ENCODE data around the gene RCOR1. TPM values are rescaled to one million over a fixed set of nuclear protein-coding genes. Genes with fewer than 3 reads are reported as not detected.

Gene RCOR1
- total and polyA plus RNA-seq, 9 donors, result 7.2 to 22.3 (median 18.3) TPM

GRCh38 chr14:102584871-102585869, 7.3 kb upstream of the RCOR1 start:
- Histone ChIP-seq H3K27me3 (no peaks in the 10 kb centered on the region), H3K27ac (no peak overlapping the region), H3K4me3 (no peak overlapping the region), H3K9me3 (no peaks in the 10 kb centered on the region), H3K4me1 (ENCODE audit: insufficient read depth) (no peaks in the 10 kb centered on the region), H3K36me3 (no peaks in the 10 kb centered on the region)
- intact Hi-C loops (cut with DNase I), result no loop called here
- TF ChIP-seq CTCF (IDR thresholded peaks at IDR 0.05) (no peak), EP300 (IDR thresholded peaks at IDR 0.05) (no peak), POLR2A (IDR thresholded peaks at IDR 0.05) (no peak)
- whole genome bisulfite sequencing, 3 donors, result 66 to 72% (median 71%) methylated on average over 24 of the region's 24 CpGs
- no peak for DNase-seq

- TF ChIP-seq EP300 (IDR thresholded peaks at IDR 0.05) (no peak), POLR2A (IDR thresholded peaks at IDR 0.05) (no peak), CTCF (IDR thresholded peaks at IDR 0.05) (no peak)
- peaks cover 5% of the 10 kb centered on the region for H3K4me1 ChIP-seq (ENCODE audit: insufficient read depth)
- no peaks in the 10 kb centered on the region for H3K9me3 ChIP-seq
- no peak for DNase-seq
- 69 to 76% (median 74%) methylated on average over 5 of the region's 5 CpGs for WGBS, 3 donors
- no peak overlapping the region for H3K27ac ChIP-seq
- intact Hi-C loops (cut with DNase I), result no loop called here
- no peaks in the 10 kb centered on the region for H3K36me3 ChIP-seq
- H3K4me3 ChIP-seq, result no peak overlapping the region
- no peaks in the 10 kb centered on the region for H3K27me3 ChIP-seq
Measured at GRCh38 chr14:102586420-102587104, 5.9 kb upstream of the RCOR1 start.

- intact Hi-C loops (cut with DNase I), result no loop called here
- 47 to 52% (median 50%) methylated on average over 3 of the region's 3 CpGs for WGBS, 3 donors
- H3K9me3 ChIP-seq, result no peaks in the 10 kb centered on the region
- no peaks in the 10 kb centered on the region for H3K36me3 ChIP-seq
- H3K27me3 ChIP-seq, result no peaks in the 10 kb centered on the region
- DNase-seq, result no peak
- H3K4me1 ChIP-seq (ENCODE audit: insufficient read depth), result peaks cover 7% of the 10 kb centered on the region
- H3K4me3 ChIP-seq, result no peak overlapping the region
- H3K27ac ChIP-seq, result no peak overlapping the region
- TF ChIP-seq CTCF (IDR thresholded peaks at IDR 0.05) (no peak), POLR2A (IDR thresholded peaks at IDR 0.05) (no peak), EP300 (IDR thresholded peaks at IDR 0.05) (no peak)
Measured at GRCh38 chr14:102588821-102589220, 3.6 kb upstream of the RCOR1 start.

GRCh38 chr14:102589761-102590290, 2.6 kb upstream of the RCOR1 start:
- no peaks in the 10 kb centered on the region for H3K9me3 ChIP-seq
- H3K27me3 ChIP-seq, result no peaks in the 10 kb centered on the region
- no peak for TF ChIP-seq EP300 (IDR thresholded peaks at IDR 0.05)
- TF ChIP-seq CTCF (IDR thresholded peaks at IDR 0.05), result no peak
- no peak for TF ChIP-seq POLR2A (IDR thresholded peaks at IDR 0.05)
- peak overlapping the region in 1 of 2 donors; percentile 29 for H3K27ac ChIP-seq
- no peak overlapping the region for H3K4me3 ChIP-seq
- no peaks in the 10 kb centered on the region for H3K36me3 ChIP-seq
- peaks cover 7% of the 10 kb centered on the region for H3K4me1 ChIP-seq (ENCODE audit: insufficient read depth)
- 40 to 60% (median 48%) methylated on average over 12 of the region's 12 CpGs for WGBS, 3 donors
- DNase-seq, result peak in 1 of 5 donors; percentile 28
- intact Hi-C loops (cut with DNase I), result no loop called here

All from ovary (tissue), 9 donors.